ENCODE measurements around the gene SLC4A5. TPM values are rescaled to one million over a fixed set of nuclear protein-coding genes. Genes with fewer than 3 reads are reported as not detected.

Gene SLC4A5
- total and polyA plus RNA-seq, 7 donors = under 0.01 to 12.2 (median 1.8) TPM

- no peak for DNase-seq
- 84 to 86% methylated on average over 2 of the region's 2 CpGs for WGBS, 2 donors
- Histone ChIP-seq H3K4me1 (no peaks in the 10 kb centered on the region), H3K36me3 (peaks cover 0 to 17% (median 0%) of the 10 kb centered on the region in 4 donors), H3K4me3 (no peak overlapping the region), H3K9me3 (no peaks in the 10 kb centered on the region), H3K27ac (no peak overlapping the region), H3K27me3 (no peaks in the 10 kb centered on the region)
- TF ChIP-seq POLR2AphosphoS5 (IDR thresholded peaks at IDR 0.05) (no peak), EP300 (IDR thresholded peaks at IDR 0.05) (no peak), CTCF (IDR thresholded peaks at IDR 0.05) (no peak), POLR2A (IDR thresholded peaks at IDR 0.05) (no peak)
- intact Hi-C loops (cut with DNase I) = no loop called here
These were observed 29.7 kb downstream of the SLC4A5 start for GRCh38 chr2:74313497-74313896.

- Histone ChIP-seq H3K36me3 (peaks cover 0 to 17% (median 0%) of the 10 kb centered on the region in 4 donors), H3K27ac (no peak overlapping the region), H3K27me3 (no peaks in the 10 kb centered on the region), H3K4me1 (no peaks in the 10 kb centered on the region), H3K9me3 (no peaks in the 10 kb centered on the region), H3K4me3 (no peak overlapping the region)
- intact Hi-C loops (cut with DNase I) = no loop called here
- TF ChIP-seq POLR2AphosphoS5 (IDR thresholded peaks at IDR 0.05) (no peak), EP300 (IDR thresholded peaks at IDR 0.05) (no peak), POLR2A (IDR thresholded peaks at IDR 0.05) (no peak), CTCF (IDR thresholded peaks at IDR 0.05) (no peak)
- no peak for DNase-seq
These were observed 30.3 kb downstream of the SLC4A5 start for GRCh38 chr2:74312913-74313312.

- no peaks in the 10 kb centered on the region for H3K9me3 ChIP-seq
- DNase-seq = no peak
- H3K36me3 ChIP-seq = no peaks in the 10 kb centered on the region
- 87 to 93% methylated on average over 8 of the region's 8 CpGs for WGBS, 2 donors
- no peaks in the 10 kb centered on the region for H3K27me3 ChIP-seq
- no peak for TF ChIP-seq POLR2A (IDR thresholded peaks at IDR 0.05)
- TF ChIP-seq CTCF (IDR thresholded peaks at IDR 0.05) = no peak
- TF ChIP-seq POLR2AphosphoS5 (IDR thresholded peaks at IDR 0.05) = no peak
- no peak for TF ChIP-seq EP300 (IDR thresholded peaks at IDR 0.05)
- no peak overlapping the region for H3K4me3 ChIP-seq
- intact Hi-C loops (cut with DNase I) = no loop called here
- no peaks in the 10 kb centered on the region for H3K4me1 ChIP-seq
- no peak overlapping the region for H3K27ac ChIP-seq
These were observed 35.5 kb downstream of the SLC4A5 start for GRCh38 chr2:74307720-74308119.

GRCh38 chr2:74304332-74305148 is 38.7 kb downstream of the SLC4A5 start:
- TF ChIP-seq EP300 (IDR thresholded peaks at IDR 0.05) (no peak), CTCF (IDR thresholded peaks at IDR 0.05) (no peak), POLR2A (IDR thresholded peaks at IDR 0.05) (no peak), POLR2AphosphoS5 (IDR thresholded peaks at IDR 0.05) (no peak)
- 84 to 88% methylated on average over 7 of the region's 7 CpGs for WGBS, 2 donors
- Histone ChIP-seq H3K36me3 (no peaks in the 10 kb centered on the region), H3K27me3 (no peaks in the 10 kb centered on the region), H3K4me1 (no peaks in the 10 kb centered on the region), H3K4me3 (no peak overlapping the region), H3K9me3 (no peaks in the 10 kb centered on the region), H3K27ac (no peak overlapping the region)
- no peak for DNase-seq
- intact Hi-C loops (cut with DNase I) = no loop called here
